NOMO-1 treated with DMSO at 0.1 percent for 48 hours (cell line): ENCODE results near the gene ZNF367.
"Not testable (repeated sequence)": the region's sequence is repeated elsewhere in the genome, so short reads cannot be mapped to it uniquely, and the experiment has no call there.

ENCODE experiments used
- DNase-seq: peaks from one replicate; lab custom pipeline; 2025; ENCODE audit not compliant: unreplicated experiment; lab: John Stamatoyannopoulos, UW

Gene ZNF367

DNA sequence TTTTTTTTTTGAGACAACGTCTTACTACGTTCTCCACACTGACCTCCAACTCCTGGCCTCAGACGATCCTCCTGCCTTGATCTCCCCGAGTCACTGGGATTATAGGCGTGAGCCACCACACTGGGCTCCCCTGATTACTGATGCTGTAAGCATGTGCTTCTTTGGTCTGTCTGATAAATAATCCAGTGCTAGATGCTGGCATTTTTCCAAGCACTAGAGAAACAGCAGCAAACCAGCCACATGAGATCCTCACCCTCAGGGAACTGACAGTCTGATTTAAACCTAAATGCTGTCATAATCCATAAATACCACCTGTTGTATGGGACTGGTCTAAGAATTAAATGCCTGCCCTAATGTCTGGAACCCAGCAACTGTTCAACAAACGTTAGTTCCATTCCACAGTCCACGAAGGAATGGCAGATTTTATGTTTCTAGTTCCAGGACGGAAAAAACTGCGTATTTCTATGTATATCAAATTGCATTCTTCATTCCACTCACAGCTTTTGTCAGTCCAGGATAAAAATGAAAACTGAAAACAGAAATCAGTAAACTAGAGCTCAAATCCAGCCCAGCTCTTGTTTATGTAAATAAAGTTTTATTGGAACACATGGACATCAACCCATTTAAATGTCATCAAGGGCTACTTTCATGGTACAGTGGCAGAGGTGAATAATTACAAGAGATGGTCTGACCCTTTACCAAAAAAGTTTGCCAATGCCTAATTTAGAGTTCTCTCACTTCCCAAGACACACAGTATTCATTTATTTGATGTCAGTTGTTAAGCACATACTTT lies 54.8 kb downstream of the ZNF367 start:
- no peak for DNase-seq

DNA sequence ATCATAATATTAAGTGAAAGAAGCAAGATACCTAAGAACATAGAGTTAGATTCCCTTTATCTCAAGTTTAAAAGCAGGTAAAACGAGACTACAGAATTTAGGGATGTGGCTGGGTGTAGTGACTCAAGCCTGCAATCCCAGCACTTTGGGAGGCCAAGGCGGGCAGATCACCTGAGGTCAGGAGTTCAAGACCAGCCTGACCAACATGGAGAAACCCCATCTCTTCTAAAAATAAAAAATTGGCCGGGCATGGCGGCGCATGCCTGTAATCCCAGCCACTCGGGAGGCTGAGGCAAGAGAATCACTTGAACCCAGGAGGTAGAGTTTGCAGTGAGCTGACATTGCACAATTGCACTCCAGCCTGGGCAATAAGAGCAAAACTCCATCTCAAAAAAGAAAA lies 56.1 kb downstream of the ZNF367 start:
- not testable (repeated sequence) for DNase-seq

DNA sequence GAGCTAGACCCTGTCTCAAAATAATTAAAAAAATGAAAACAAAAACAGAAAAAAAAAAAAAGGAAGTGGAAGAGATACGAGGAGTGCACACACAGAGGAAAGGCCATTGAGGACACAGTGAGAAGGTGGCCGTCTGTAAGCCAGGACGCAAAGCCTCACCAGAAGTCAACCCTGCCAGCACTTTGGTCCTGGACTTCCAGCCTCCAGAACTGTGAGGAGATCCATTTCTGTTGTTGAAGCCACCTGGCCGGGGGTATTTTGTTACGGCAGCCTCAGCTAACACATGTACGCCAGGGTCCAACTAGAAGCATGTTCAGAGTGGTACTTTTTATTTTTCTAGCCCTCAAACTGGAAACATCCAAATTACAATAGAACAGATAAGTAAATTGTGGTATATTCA lies 56.5 kb downstream of the ZNF367 start:
- no peak for DNase-seq

DNA sequence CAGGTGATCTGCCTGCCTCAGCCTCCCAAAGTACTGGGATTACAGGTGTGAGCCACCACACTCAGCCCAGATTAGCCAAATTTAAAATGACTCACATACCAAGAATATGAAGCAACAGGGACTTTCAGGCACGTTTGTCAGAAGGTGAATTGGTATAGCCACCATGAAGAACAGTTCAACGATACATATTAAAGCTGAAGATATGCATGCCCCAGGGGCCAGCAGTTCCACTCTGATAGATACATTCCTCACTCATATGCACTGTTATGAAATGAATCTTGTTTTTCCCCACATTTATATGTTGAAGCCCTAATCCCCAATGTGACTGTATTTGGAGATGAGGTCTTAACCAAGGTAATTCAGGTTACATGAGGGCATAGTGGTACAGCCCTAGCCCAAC lies 57.2 kb downstream of the ZNF367 start:
- DNase-seq = no peak

DNA sequence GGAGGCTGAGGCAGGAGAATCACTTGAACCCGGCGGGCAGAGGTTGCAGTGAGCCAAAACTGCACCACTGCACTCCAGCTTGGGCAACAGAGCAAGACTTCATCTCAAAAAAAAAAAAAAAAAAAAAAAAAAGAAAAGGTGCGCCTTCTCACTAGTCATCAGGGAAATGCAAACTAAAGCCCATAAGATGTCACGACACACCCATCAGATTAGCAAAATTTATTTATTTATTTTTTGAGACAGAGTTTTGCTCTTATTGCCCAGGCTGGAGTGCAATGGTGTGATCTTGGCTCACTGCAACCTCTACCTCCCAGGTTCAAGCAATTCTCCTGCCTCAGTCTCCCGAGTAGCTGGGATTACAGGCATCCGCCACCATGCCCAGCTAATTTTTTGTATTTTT lies 57.6 kb downstream of the ZNF367 start:
- not testable (repeated sequence) for DNase-seq

DNA sequence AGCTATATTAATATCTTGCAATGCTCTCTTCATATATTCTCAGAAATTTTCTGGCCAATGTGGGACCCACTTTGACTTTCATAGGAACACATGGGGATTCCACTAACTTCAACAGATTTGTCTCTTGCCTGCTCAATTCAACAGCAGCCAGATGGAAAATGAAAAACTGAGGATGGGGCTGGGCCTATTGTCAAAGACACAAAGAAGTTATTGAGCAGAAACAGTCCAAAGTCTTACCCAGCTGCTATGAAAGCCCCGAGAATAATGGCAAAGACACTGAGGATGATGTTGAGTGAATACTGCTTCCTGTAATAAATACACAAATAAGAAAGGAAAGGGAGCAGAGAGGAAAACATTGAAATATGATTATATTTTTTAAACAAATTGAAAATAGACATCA lies 67.3 kb downstream of the ZNF367 start:
- DNase-seq = no peak

DNA sequence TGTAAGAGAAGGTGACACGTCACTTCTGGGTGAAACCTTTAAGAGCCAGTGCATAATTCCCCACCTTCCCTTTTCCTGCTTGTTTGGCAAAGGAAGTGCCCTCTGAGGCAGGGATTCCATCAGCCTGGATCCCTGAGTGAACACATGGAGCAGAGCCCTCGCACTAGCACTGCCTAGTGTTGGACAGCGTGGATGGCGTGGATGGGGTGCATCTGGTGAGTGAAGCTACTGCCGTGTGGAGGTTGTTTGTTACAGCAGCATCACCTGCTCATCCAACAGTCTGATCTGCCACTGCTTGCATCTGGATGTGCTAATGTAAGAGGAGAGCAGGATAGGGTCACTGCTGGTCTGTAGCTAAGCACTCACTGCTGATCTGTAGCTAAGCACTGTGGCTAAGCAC lies 69.9 kb downstream of the ZNF367 start:
- DNase-seq = no peak

DNA sequence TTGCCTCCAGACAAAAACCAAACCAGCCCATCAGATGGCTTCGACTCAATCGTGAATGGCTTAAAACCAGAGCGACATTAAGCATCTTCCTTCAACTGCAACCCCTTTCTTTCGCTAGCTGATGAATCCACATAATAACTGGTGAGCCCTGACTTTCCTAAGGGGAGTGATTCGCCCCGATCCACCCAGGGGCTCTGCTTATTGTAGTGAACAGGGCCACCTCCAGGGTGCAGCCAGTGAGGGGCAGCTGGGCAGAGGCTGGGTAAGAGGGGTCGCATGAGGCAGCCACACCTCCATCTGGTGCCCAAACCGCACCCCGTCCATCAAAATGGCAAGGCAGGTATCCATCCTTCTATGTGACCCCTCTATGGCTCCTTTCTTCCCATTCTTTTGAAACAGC lies 72.6 kb downstream of the ZNF367 start:
- DNase-seq = no peak

DNA sequence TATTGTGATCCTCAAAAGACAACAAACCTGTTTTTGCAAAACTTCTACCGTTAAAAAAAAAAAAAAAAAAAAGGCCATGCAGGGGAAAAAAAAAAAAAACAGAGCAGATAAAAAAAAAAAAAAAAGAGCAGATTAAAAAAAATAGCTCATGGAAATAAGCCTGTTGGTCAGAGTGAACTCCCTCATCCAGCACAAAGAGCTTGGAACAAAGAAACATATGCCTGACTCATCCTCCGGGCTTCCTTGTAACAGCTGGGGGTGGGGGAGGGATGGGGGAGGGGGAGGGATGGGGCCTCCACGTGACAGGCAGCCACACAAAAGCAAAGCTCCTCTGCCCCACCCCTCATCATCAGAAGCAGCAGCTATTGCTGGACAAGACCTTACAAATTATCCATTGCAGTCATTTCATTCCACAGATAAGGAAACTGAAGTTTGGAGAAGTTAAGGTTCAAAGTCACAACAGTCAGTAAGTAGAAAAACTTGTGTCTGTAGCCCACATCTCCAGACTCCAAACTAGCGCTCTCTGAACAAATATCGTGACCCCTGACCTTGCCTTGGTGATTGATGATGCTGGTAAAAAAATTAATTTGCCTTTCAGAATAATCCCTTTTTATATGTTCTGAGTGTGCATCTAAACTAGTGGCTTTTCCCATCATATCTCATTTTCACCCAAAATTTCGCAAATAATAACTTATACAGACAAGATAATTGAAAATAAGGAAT lies 73.6 kb downstream of the ZNF367 start:
- no peak for DNase-seq

DNA sequence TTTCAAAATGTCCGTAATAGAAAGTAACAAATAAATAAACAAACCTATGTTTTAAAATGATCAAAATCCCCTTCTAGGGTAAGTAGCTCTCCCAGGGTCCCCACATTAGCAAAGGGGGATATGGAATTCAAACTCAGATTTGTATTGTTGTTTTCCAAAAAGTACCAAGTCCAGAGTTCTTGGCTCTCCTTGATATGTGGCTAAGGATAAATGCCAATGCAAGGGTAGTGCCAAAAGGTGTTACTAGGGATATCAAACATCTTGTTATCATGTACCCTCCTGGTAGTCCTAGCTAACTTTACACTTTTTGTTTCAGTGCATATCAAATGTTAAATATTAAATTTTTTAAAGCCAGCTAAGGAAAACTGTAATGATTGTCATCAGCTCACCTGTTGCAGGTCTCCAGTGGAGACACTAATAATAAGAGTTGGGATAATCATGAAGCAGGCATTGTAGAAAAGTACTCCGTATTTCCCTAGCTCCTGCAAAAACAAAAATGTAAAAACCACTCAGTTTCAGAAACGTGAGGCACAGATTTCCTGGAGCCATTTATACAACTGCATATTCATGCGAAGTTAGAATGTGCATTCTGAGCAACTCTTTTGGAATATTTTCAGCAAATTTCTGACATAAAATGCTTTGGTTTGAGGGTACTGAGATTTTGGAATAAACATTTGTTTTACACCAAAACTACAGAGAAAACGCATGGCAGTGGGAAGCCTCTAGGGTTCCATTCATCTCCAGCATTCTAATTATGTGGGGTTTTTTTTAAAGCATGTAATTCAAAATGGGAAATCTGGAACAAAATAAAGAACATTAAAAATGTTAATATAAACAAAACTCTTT lies 74.4 kb downstream of the ZNF367 start:
- DNase-seq = no peak

DNA sequence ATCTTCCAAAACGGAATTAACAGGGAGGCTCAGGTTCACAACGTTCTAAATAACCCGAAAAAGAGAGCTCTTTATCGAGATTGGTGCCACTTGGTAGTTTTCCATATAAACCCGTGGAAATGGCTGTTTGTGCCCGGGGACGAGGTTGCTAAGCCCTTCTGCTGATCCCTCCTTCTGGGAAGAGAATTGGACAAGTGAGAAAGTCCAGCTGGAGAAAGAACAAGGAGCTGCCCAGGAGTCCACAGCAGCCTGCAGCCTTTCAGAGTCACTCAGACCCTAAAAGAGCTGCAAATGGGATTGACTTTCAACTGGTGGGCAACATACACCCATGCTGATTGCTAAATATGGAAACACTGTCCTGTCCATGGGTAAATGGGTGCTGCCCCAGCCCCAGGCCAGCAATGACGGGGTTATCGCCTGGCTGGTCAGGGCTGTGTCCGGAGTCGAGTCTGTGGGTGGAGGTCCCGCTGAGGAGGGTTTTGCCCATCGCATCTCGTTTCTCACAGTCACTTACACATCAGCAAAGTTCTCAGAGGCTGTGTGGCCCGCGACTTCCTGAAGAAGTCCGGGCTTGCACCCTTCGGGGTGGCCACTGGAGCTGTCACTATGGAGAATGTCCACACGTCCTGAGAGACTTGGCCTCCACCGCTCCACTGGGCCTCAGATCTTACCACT lies 75.5 kb downstream of the ZNF367 start:
- no peak for DNase-seq

DNA sequence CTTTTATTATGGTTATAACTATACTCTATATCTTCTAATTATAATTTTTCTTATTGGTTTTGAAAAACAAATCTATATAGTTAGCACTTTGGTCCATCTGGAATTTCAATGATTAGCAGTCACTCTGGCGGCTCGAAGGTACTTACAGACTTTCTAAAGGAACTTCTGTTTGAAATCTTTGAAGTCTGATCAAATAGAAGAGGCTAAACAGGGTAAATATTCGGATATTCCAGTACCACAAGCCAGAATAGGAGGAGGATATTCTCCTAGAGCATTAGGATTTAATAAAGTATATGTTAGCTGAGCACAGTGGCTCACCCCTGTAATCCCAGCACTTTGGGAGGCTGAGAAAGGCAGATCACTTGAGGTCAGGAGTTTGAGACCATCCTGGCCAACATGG lies 77.5 kb downstream of the ZNF367 start:
- DNase-seq = no peak

DNA sequence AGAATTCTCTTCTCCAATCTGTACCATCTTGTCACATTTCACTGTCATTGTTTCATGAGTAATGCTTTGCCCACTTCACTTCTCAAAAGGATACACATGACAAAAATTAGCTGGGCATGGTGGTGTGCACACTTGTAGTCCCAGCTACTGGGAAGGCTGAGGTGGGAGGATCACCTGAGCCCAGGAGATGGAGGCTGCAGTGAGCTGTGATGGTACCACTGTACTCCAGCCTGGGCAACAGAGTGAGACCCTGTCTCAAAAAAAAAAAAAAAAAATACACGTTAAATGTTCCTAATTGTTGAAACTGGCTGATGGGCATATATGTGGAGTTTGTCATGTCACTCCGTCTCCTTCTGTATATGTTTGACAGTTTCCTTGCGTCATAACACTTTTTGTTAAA lies 79.9 kb downstream of the ZNF367 start:
- no peak for DNase-seq
